ENCODE data around the gene PPFIA1. TPM values are rescaled to one million over a fixed set of nuclear protein-coding genes. Genes with fewer than 3 reads are reported as not detected.

The PPFIA1 gene
- total RNA-seq, 2 experiments from 2014 or later = 34.3 to 42.0 TPM

- Mint-ChIP-seq H3K36me3 (ENCODE audit: low read depth) (peaks cover 68% of the 10 kb centered on the region), H3K4me3 (no peak overlapping the region), H3K27ac (no peak overlapping the region), H3K4me1 (ENCODE audit: low read depth) (no peaks in the 10 kb centered on the region), H3K27me3 (no peaks in the 10 kb centered on the region), H3K9me3 (no peaks in the 10 kb centered on the region)
- intact Hi-C loops (cut with DNase I, micrococcal nuclease) = no loop called here
- Histone ChIP-seq H3K9me3 (ENCODE audit: control insufficient read depth in 1 of 2, insufficient read depth in 1 of 2, low read length in 2 of 2) (no peaks in the 10 kb centered on the region), H3K27ac (ENCODE audit: low read depth in 1 of 2, low read length in 2 of 2) (no peak overlapping the region), H3K27me3 (ENCODE audit: control insufficient read depth in 1 of 2, insufficient read depth in 2 of 2, low read length in 2 of 2) (no peaks in the 10 kb centered on the region), H3K4me3 (ENCODE audit: low read length) (no peak overlapping the region), H3K4me1 (ENCODE audit: insufficient read depth, low read length) (no peaks in the 10 kb centered on the region), H3K36me3 (ENCODE audit: insufficient read depth, low read length) (peaks cover 81% of the 10 kb centered on the region)
- DNase-seq (peak in 1 of 14 experiments; percentile 21), ATAC-seq (ENCODE audit: poor library complexity) (no peak)
- POLR2A ChIA-PET = no interaction called here
- CTCF ChIA-PET = no interaction called here
- no peak for TF ChIP-seq CTCF (IDR thresholded peaks at IDR 0.05)
Measured at GRCh38 chr11:70324376-70325115, 54.1 kb downstream of the PPFIA1 start.

- Mint-ChIP-seq H3K36me3 (ENCODE audit: low read depth) (peaks cover 79% of the 10 kb centered on the region), H3K4me3 (no peak overlapping the region), H3K27ac (no peak overlapping the region), H3K27me3 (no peaks in the 10 kb centered on the region), H3K9me3 (no peaks in the 10 kb centered on the region), H3K4me1 (ENCODE audit: low read depth) (no peaks in the 10 kb centered on the region)
- Histone ChIP-seq H3K36me3 (ENCODE audit: insufficient read depth, low read length) (peaks cover 82% of the 10 kb centered on the region), H3K27me3 (ENCODE audit: control insufficient read depth in 1 of 2, insufficient read depth in 2 of 2, low read length in 2 of 2) (no peaks in the 10 kb centered on the region), H3K4me3 (ENCODE audit: low read length) (no peak overlapping the region), H3K27ac (ENCODE audit: low read depth in 1 of 2, low read length in 2 of 2) (no peak overlapping the region), H3K4me1 (ENCODE audit: insufficient read depth, low read length) (no peaks in the 10 kb centered on the region), H3K9me3 (ENCODE audit: control insufficient read depth in 1 of 2, insufficient read depth in 1 of 2, low read length in 2 of 2) (no peaks in the 10 kb centered on the region)
- ATAC-seq (ENCODE audit: poor library complexity) = no peak
- no peak for DNase-seq
- POLR2A ChIA-PET = no interaction called here
- CTCF ChIA-PET = no interaction called here
- TF ChIP-seq CTCF (IDR thresholded peaks at IDR 0.05) = no peak
- intact Hi-C loops (cut with DNase I, micrococcal nuclease) = no loop called here
Measured at GRCh38 chr11:70325824-70326223, 55.3 kb downstream of the PPFIA1 start.

DNA sequence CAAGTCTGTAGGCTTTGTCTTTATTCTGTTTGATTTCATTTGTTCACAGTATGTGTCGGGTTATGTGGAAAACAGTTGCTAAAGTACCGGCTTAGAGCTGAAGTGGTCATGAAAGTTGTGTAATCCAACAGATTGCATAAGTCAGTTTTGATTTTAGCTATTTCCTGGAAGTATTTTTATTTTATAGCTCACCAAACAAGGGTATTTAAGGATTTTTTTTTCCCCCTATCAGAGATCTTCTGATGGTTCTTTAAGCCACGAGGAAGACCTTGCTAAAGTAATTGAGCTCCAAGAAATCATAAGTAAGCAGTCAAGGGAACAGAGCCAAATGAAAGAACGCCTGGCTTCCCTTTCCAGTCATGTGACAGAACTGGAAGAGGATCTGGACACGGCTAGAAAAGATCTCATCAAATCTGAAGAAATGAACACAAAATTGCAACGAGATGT, 55.9 kb downstream of the PPFIA1 start:
- H3K4me3 Mint-ChIP-seq = no peak overlapping the region
- ATAC-seq (ENCODE audit: poor library complexity) (no peak), DNase-seq (peak in 2 of 14 experiments; percentile 35 to 41)
- intact Hi-C loops (cut with DNase I, micrococcal nuclease) = no loop called here
- Histone ChIP-seq H3K27ac (ENCODE audit: low read depth in 1 of 2, low read length in 2 of 2) (no peak overlapping the region), H3K4me3 (ENCODE audit: low read length) (no peak overlapping the region), H3K9me3 (ENCODE audit: control insufficient read depth in 1 of 2, insufficient read depth in 1 of 2, low read length in 2 of 2) (no peaks in the 10 kb centered on the region), H3K27me3 (ENCODE audit: control insufficient read depth in 1 of 2, insufficient read depth in 2 of 2, low read length in 2 of 2) (no peaks in the 10 kb centered on the region), H3K4me1 (ENCODE audit: insufficient read depth, low read length) (no peaks in the 10 kb centered on the region), H3K36me3 (ENCODE audit: insufficient read depth, low read length) (peaks cover 79% of the 10 kb centered on the region)
- H3K9me3 Mint-ChIP-seq = no peaks in the 10 kb centered on the region
- H3K27ac Mint-ChIP-seq = no peak overlapping the region
- H3K36me3 Mint-ChIP-seq (ENCODE audit: low read depth) = peaks cover 84% of the 10 kb centered on the region
- no peaks in the 10 kb centered on the region for H3K4me1 Mint-ChIP-seq (ENCODE audit: low read depth)
- ChIA-PET POLR2A (no interaction called here), CTCF (no interaction called here)
- TF ChIP-seq CTCF (IDR thresholded peaks at IDR 0.05) = no peak
- no peaks in the 10 kb centered on the region for H3K27me3 Mint-ChIP-seq
